K562 (cell line): Measurements from ENCODE around the gene NAV2. TPM values are rescaled to one million over a fixed set of nuclear protein-coding genes. Genes with fewer than 3 reads are reported as not detected.

Experiments used
- CBX1 ChIP-seq: sonication (generic); IDR thresholded peaks from 2 replicates; pipeline ENCODE4 v1.6.1; 2016; ENCODE audit warnings: antibody characterized with exemption, low read depth, mild to moderate bottlenecking
- CTBP1 ChIP-seq: fragments of 450-650 bp; IDR thresholded peaks from 2 replicates; pipeline ENCODE4 v1.6.1; 2016; ENCODE audit warnings: borderline replicate concordance
- CXXC5 ChIP-seq: fragments of 250-450 bp; sonication (Bioruptor Pico); IDR thresholded peaks from 2 replicates; pipeline ENCODE4 v1.8.0; 2022; ENCODE audit warnings: inconsistent platforms, mild to moderate bottlenecking, moderate library complexity
- ETV1 ChIP-seq: fragments of 450-650 bp; conservative IDR thresholded peaks from 2 replicates; pipeline ENCODE4 v1.6.1; 2016; ENCODE audit warnings: missing genetic modification characterization, control low read depth, low read depth, missing compliant biosample characterization
- HCFC1 ChIP-seq: IDR thresholded peaks from 2 replicates; pipeline ENCODE4 v1.6.1; 2012; ENCODE audit warnings: low read depth, low read length, improper control_type of control experiment
- HSF4 ChIP-seq: fragments of 250-450 bp; sonication (Bioruptor Pico); IDR thresholded peaks from 2 replicates; pipeline ENCODE4 v2.1.2; 2022; ENCODE audit warnings: mild to moderate bottlenecking, moderate library complexity, borderline replicate concordance
- JUNB ChIP-seq: fragments of 450-650 bp; formaldehyde crosslinking; conservative IDR thresholded peaks from 2 replicates; pipeline ENCODE4 v1.4.0; 2020; ENCODE audit warnings: mild to moderate bottlenecking
- MAFF ChIP-seq: IDR thresholded peaks from 2 replicates; pipeline ENCODE4 v1.6.1; 2012; ENCODE audit warnings: low read length, improper control_type of control experiment
- NBN ChIP-seq: fragments of 450-650 bp; IDR thresholded peaks from 2 replicates; pipeline ENCODE4 v1.6.1; 2016; ENCODE audit warnings: low read depth, mild to moderate bottlenecking
- PCBP1 ChIP-seq: fragments of 200-400 bp; formaldehyde crosslinking; IDR thresholded peaks from 2 replicates; pipeline ENCODE4 v1.6.1; 2018; ENCODE audit warnings: mild to moderate bottlenecking, low read depth, low read length; ENCODE audit not compliant: poor library complexity, severe bottlenecking
- SMAD2 ChIP-seq: fragments of 150-350 bp; IDR thresholded peaks from 2 replicates; pipeline ENCODE4 v1.6.1; 2014; ENCODE audit warnings: low read depth, mild to moderate bottlenecking, low read length
- SMAD3 ChIP-seq: fragments of 450-650 bp; formaldehyde crosslinking; conservative IDR thresholded peaks from 2 replicates; pipeline ENCODE4 v1.4.0; 2020; ENCODE audit warnings: mild to moderate bottlenecking
- SMARCA5 ChIP-seq: fragments of 450-650 bp; IDR thresholded peaks from 2 replicates; pipeline ENCODE4 v1.6.1; 2016
- SNRNP70 ChIP-seq: fragments of 200-400 bp; formaldehyde crosslinking; optimal IDR thresholded peaks from 2 replicates; pipeline ENCODE3; 2017; ENCODE audit warnings: low read depth, low read length
- SRSF9 ChIP-seq: fragments of 200-400 bp; formaldehyde crosslinking; IDR thresholded peaks from 2 replicates; pipeline ENCODE4 v1.6.1; 2017; ENCODE audit warnings: low read depth, low read length, borderline replicate concordance
- STAT6 ChIP-seq: sonication (generic); formaldehyde crosslinking; IDR thresholded peaks from 2 replicates; pipeline ENCODE4 v1.8.1; 2023; ENCODE audit warnings: mild to moderate bottlenecking, missing genetic modification reagents
- ZNF165 ChIP-seq: fragments of 250-450 bp; sonication (Bioruptor Pico); IDR thresholded peaks from 2 replicates; pipeline ENCODE4 v1.4.0; 2020; ENCODE audit warnings: borderline replicate concordance
- ZNF511 ChIP-seq: sonication (generic); formaldehyde crosslinking; IDR thresholded peaks from 2 replicates; pipeline ENCODE4 v1.8.0; 2022; ENCODE audit warnings: mild to moderate bottlenecking, missing genetic modification reagents
- ZNF717 ChIP-seq: fragments of 250-450 bp; sonication (Bioruptor Pico); IDR thresholded peaks from 2 replicates; pipeline ENCODE4 v1.5.0; 2021
- polyA plus RNA-seq, 8 experiments: library from polyadenylated mRNA; depleted of rRNA in 4 of 8; stranded (reverse) in 5 of 8; unstranded in 3 of 8; fragments of >200 nt; fragmentation: Nextera tagmentation in 2 of 8; fragmentation: Illumina TruSeq in 1 of 8; extraction: Ambion mirVana in 2 of 8; extraction: Trizol in 1 of 8; gene quantifications; 2 replicates each; pipeline versions ENCODE4 v1.2.1 to v1.2.3, GENCODE V29; 2011 to 2014; ENCODE audit warnings: inconsistent platforms in 1 of 8, missing spikeins in 1 of 8
- total RNA-seq, 7 experiments: library from RNA; depleted of rRNA in 6 of 7; stranded (reverse); fragments of >200 nt in 6 of 7; fragmentation: Illumina TruSeq in 2 of 7; extraction: Trizol in 2 of 7; gene quantifications; 2 replicates each; pipeline versions ENCODE4 v1.2.1 to v1.2.3, GENCODE V29; 2011 to 2021; ENCODE audit warnings: low replicate concordance in 1 of 7
- TF ChIP-seq, protein P1 (sequence below): fragments of 150-350 bp; IDR thresholded peaks from 2 replicates; pipeline ENCODE4 v1.6.1; 2014; ENCODE audit warnings: low read depth, mild to moderate bottlenecking, low read length, borderline replicate concordance
- TF ChIP-seq, protein P2 (sequence below): fragments of 450-650 bp; formaldehyde crosslinking; IDR thresholded peaks from 2 replicates; pipeline ENCODE4 v1.4.0; 2020; ENCODE audit warnings: mild to moderate bottlenecking, moderate library complexity

NAV2 gene
- total and polyA plus RNA-seq, 9 of the 15 experiments (the other 6 are each of a cell fraction or from before 2014, with no cell fraction given) = 0.03 to 0.35 (median 0.05) TPM

- TF ChIP-seq STAT6 (no peak), SNRNP70 (no peak), SMAD2 (no peak), HCFC1 (no peak), CXXC5 (CRISPR knock-in tag) (peak; percentile 63), CTBP1 (peak; percentile 78), HSF4 (CRISPR knock-in tag) (no peak), ZNF165 (CRISPR knock-in tag) (no peak), PCBP1 (no peak), SRSF9 (no peak), JUNB (CRISPR knock-in tag) (0 out of 2 replicates have a peak, but pooled peaks have one; percentile 38), NBN (0 out of 2 replicates have a peak, but pooled peaks have one; percentile 64), ZNF717 (CRISPR knock-in tag) (no peak), CBX1 (no peak), SMAD3 (no peak), ZNF511 (CRISPR knock-in tag) (no peak), SMARCA5 (no peak), MAFF (no peak), ETV1 (no peak)
- TF ChIP-seq, protein P1, sequence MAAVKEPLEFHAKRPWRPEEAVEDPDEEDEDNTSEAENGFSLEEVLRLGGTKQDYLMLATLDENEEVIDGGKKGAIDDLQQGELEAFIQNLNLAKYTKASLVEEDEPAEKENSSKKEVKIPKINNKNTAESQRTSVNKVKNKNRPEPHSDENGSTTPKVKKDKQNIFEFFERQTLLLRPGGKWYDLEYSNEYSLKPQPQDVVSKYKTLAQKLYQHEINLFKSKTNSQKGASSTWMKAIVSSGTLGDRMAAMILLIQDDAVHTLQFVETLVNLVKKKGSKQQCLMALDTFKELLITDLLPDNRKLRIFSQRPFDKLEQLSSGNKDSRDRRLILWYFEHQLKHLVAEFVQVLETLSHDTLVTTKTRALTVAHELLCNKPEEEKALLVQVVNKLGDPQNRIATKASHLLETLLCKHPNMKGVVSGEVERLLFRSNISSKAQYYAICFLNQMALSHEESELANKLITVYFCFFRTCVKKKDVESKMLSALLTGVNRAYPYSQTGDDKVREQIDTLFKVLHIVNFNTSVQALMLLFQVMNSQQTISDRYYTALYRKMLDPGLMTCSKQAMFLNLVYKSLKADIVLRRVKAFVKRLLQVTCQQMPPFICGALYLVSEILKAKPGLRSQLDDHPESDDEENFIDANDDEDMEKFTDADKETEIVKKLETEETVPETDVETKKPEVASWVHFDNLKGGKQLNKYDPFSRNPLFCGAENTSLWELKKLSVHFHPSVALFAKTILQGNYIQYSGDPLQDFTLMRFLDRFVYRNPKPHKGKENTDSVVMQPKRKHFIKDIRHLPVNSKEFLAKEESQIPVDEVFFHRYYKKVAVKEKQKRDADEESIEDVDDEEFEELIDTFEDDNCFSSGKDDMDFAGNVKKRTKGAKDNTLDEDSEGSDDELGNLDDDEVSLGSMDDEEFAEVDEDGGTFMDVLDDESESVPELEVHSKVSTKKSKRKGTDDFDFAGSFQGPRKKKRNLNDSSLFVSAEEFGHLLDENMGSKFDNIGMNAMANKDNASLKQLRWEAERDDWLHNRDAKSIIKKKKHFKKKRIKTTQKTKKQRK = no peak
- TF ChIP-seq, protein P2, sequence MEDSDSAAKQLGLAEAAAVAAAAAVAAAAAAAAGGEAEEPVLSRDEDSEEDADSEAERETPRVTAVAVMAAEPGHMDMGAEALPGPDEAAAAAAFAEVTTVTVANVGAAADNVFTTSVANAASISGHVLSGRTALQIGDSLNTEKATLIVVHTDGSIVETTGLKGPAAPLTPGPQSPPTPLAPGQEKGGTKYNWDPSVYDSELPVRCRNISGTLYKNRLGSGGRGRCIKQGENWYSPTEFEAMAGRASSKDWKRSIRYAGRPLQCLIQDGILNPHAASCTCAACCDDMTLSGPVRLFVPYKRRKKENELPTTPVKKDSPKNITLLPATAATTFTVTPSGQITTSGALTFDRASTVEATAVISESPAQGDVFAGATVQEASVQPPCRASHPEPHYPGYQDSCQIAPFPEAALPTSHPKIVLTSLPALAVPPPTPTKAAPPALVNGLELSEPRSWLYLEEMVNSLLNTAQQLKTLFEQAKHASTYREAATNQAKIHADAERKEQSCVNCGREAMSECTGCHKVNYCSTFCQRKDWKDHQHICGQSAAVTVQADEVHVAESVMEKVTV = no peak
Measured at GRCh38 chr11:20112291-20113148, 399.9 kb downstream of the NAV2 start (continued).
